Measurements from ENCODE around the gene PPM1E. TPM values are rescaled to one million over a fixed set of nuclear protein-coding genes. Genes with fewer than 3 reads are reported as not detected.
A peak's percentile ranks its signal among the peaks of the same experiment; 100 is the strongest.
"Not testable (repeated sequence)": the region's sequence is repeated elsewhere in the genome, so short reads cannot be mapped to it uniquely, and the experiment has no call there.

The PPM1E gene
- total RNA-seq, 1 experiment from 2014 or later = 0.92 TPM

GRCh38 chr17:58778482-58778881 is 22.8 kb downstream of the PPM1E start:
- DNase-seq (ENCODE audit: extremely low read depth, low read depth) = not testable (repeated sequence)

GRCh38 chr17:58779446-58779845 is 23.8 kb downstream of the PPM1E start:
- no peak for DNase-seq (ENCODE audit: extremely low read depth, low read depth)

GRCh38 chr17:58783380-58783779 is 27.7 kb downstream of the PPM1E start:
- no peak for DNase-seq (ENCODE audit: extremely low read depth, low read depth)

DNA sequence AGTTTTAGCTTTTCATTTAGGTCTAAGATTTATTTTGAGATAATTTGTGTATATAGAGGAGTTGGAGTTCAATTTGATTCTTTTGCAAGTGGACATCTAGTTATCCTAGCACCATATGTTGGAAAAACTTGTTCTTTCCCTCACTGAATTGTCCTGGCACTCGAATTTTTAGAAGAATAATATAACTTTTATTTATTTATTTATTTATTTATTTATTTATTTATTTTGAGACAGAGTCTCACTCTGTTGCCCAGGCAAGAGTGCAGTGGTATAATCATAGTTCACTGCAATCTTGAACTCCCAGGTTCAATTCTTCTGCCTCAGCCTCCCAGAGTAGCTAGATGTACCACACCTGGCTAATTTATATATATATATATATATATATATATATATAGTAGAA is 29.4 kb downstream of the PPM1E start:
- DNase-seq (ENCODE audit: extremely low read depth, low read depth) = no peak

DNA sequence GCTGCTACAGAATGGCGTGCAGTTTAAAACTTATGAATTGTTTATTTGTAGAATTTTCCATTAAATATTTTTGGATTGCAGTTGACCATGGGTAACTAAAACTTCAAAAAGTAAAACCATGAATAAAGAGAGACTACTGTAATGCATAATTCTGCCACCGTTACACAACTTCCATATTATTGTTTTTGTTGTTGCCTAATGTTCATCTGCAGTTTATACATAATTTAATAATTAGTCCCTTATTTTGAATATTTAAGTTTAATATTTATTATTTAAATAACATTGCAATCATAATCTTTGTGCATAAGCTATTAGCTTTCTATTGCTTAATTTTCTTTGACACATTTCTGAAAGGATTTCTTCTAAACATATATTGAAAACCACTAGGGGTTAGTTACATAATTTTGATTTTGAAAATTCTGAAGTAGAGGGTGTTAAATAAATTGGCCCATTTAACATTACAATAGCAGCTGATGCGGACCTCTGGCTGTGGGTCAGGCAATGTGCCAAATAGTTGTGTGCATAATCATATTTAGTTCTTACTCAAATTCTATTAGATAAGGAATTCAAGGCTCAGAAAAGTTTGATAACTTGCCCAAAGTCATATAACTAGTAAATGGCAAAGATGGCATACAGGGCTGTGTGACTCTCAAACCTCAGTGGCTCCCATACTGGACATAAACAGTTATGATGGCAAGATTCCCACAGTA is 31.1 kb downstream of the PPM1E start:
- DNase-seq (ENCODE audit: extremely low read depth, low read depth) = peak; percentile 37

- no peak for DNase-seq (ENCODE audit: extremely low read depth, low read depth)
These were observed 32.5 kb downstream of the PPM1E start for GRCh38 chr17:58788199-58788598.

DNA sequence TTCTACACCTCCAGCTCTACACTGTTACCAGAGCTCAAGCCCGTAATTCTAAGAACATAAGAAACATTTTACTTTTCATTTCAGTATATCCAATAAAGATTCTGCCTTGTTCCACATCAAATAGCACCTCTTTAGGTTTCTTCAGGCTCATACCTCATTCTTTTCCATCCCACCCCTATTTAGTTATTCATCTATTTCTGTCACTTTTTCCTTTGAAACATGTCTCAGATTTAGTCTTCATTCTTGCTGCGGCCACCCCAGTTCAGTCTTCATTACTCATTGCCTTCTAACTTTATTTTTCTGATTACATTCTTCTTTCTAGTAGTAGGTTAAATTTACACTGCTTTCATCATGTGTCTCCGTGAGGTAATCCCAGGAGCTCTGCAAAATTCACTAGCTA is 33.5 kb downstream of the PPM1E start:
- no peak for DNase-seq (ENCODE audit: extremely low read depth, low read depth)

DNA sequence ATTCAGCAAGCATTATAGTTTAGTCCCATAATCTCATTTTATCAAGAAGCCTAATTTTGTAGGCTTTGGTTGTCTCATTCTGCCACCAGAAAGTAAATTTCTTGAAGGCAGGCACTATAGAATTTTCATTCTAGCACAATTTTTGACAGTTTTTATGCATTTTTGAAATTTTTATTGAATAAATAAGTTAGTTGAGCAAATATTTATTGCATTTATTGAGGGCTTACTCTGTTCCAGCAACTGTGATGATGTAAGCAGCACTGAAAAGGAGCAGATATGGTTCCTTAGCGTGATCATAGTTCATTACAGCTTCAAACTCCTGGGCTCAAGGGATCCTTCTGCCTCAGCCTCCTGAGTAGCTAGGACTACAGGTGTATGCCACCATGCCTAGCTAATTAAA is 34.2 kb downstream of the PPM1E start:
- no peak for DNase-seq (ENCODE audit: extremely low read depth, low read depth)

DNA sequence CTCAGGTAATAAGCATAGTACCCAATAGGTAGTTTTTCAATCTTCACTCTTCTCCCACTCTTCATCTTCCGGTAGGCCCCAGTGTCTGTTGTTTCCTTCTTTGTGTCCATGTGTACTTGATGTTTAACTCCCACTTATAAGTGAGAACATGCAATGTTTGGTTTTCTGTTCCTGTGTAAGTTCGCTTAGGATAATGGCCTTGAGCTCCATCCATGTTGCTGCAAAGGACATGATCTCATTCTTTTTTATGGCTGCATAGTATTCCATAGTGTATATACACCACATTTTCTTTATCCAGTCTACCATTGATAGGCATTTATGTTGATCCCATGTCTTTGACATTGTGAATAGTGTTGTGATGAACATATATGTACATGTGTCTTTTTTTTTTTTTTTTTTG is 38.9 kb downstream of the PPM1E start:
- not testable (repeated sequence) for DNase-seq (ENCODE audit: extremely low read depth, low read depth)

GRCh38 chr17:58802188-58802587 is 46.5 kb downstream of the PPM1E start:
- DNase-seq (ENCODE audit: extremely low read depth, low read depth) = no peak

- no peak for DNase-seq (ENCODE audit: extremely low read depth, low read depth)
These were observed 50.4 kb downstream of the PPM1E start for GRCh38 chr17:58806046-58806445.

- DNase-seq (ENCODE audit: extremely low read depth, low read depth) = no peak
These were observed 53.2 kb downstream of the PPM1E start for GRCh38 chr17:58808609-58809563.

DNA sequence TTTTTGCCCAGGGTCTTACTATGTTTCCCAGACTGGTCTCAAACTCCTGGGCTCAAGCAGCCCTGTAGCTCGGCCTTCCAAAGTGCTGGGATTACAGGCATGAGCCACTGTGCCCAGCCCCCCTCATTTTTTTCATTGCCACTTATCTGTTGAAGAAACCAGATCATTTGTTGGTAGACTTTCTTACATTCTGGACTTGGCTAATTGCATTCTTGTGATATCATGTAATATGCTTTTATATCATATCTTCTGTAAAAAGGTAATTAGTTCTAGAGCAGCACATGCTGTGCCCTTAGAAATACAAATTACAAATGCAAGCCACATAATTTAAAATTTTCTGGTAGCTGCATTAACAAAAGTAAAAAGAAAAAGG is 53.9 kb downstream of the PPM1E start:
- DNase-seq (ENCODE audit: extremely low read depth, low read depth) = no peak

- no peak for DNase-seq (ENCODE audit: extremely low read depth, low read depth)
These were observed 55.6 kb downstream of the PPM1E start for GRCh38 chr17:58811290-58811689.

- DNase-seq (ENCODE audit: extremely low read depth, low read depth) = no peak
These were observed 58.1 kb downstream of the PPM1E start for GRCh38 chr17:58813712-58814111.

- DNase-seq (ENCODE audit: extremely low read depth, low read depth) = no peak
These were observed 63.0 kb downstream of the PPM1E start for GRCh38 chr17:58818654-58819053.

- no peak for DNase-seq (ENCODE audit: extremely low read depth, low read depth)
These were observed 66.7 kb downstream of the PPM1E start for GRCh38 chr17:58822148-58823050.

GRCh38 chr17:58823051-58823525 is 67.4 kb downstream of the PPM1E start:
- DNase-seq (ENCODE audit: extremely low read depth, low read depth) = no peak

DNA sequence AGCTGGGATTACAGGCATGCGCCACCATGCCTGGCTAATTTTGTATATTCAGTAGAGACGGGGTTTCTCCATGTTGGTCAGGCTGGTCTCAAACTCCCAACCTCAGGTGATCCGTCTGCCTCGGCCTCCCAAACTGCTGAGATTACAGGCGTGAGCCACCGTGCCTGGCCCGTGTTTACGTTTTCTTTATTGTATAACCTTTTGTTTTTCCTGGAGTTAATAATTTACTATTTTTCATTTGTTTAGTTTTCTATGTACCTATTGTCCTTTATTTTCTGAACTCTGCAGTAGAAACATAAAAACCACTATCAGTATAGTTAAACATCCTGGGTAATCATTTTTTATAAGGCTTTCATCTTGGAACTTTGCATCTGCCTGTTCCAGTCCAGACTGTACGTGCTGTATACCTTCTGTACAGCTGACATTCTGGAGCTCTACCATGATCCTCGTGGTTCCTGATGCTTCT is 73.6 kb downstream of the PPM1E start:
- DNase-seq (ENCODE audit: extremely low read depth, low read depth) = no peak

DNA sequence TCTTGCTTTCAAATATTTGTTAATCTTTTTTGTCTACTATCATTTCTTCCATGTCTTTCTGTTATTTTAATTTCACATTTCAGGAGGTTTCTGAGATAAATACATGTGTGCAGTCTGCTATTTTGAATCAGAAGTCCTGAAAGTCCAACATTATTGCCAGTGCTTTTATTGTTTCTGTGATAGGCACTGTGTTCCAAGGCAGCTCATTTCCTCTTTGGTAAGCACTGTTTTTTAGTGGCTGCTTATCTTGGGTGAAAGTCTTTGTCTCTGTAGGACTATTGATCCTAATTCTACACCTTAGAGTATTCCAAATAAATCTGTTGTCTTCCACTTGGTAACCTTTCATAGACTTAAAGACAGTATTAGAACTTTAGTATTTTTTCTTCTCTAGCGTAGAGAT is 76.1 kb downstream of the PPM1E start:
- DNase-seq (ENCODE audit: extremely low read depth, low read depth) = no peak

DNA sequence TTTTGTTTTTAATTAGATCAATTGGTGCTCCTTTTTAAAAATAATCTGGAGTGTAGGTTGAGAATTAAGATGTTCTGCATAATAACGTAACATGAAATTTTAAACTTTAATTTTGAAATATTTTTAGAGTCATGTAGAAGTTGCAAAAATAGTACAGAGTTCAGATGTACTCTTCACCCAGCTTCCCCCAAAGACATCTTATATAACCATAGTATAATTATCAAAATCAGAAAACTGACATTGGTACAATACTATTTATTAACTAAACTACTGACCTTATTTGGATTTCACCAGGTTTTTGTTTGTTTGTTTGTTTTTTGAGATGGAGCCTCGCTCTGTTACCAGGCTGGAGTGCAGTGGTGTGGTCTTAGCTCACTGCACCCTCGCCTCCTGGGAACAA is 76.9 kb downstream of the PPM1E start:
- no peak for DNase-seq (ENCODE audit: extremely low read depth, low read depth)

Measured in NCI-H460 (cell line).